ENCODE data around the gene SELENOP.

- TF ChIP-seq SPI1 (IDR thresholded peaks at IDR 0.05; ENCODE audit: low read depth, low read length) (no peak), POLR2AphosphoS5 (IDR thresholded peaks at IDR 0.05; ENCODE audit: low read depth, low read length) (no peak), POLR2A (IDR thresholded peaks at IDR 0.05; ENCODE audit: low read depth, low read length) (no peak), PAX5 (IDR thresholded peaks at IDR 0.05; ENCODE audit: insufficient read depth, low read length, severe bottlenecking) (no peak), TAF1 (IDR thresholded peaks at IDR 0.05; ENCODE audit: low read depth, low read length) (no peak), POU2F2 (IDR thresholded peaks at IDR 0.05; ENCODE audit: low read depth, low read length) (no peak)
Observed at GRCh38 chr5:42825422-42826148, 13.9 kb upstream of the SELENOP start.
